Hepatic stellate cell (primary cell): ENCODE data around the gene OXCT2.
A peak's percentile ranks its signal among the peaks of the same experiment; 100 is the strongest.
"Not testable (repeated sequence)": the region's sequence is repeated elsewhere in the genome, so short reads cannot be mapped to it uniquely, and the experiment has no call there.

ENCODE experiments used
- DNase-seq: peaks from one replicate; pipeline ENCODE4 v3.0.0; 2011; ENCODE audit warnings: low spot score

OXCT2 gene

DNA sequence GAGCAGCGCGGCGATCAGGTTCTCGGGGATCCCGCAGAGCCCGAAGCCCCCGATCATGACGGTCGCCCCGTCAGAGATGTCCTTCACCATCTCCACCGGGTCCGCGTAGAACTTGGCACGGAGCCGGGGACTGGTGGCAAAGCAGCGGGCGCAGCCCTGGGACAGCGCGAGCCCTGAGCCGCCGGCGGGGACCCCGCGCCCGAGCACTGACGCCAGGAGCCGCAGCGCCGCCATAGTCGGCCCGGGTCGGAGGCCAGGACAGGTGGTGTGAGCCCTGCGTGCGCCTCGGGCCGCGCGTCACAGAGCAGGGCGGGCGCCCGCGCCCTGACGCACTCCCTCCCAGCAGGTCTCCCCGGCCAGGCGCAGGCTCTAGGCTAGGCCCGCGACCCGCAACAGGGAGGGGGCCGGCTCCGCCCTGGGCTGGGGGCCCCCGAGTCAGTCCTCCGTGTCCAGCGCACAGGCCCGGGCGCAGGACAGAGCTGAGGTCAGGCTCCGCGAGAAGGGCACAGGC, at the start of gene OXCT2:
TSS of gene OXCT2 (minus strand) at position 327 of the 511 bp plus-strand sequence. CDS start at position 234, 93 bp downstream.
- DNase-seq = not testable (repeated sequence)

DNA sequence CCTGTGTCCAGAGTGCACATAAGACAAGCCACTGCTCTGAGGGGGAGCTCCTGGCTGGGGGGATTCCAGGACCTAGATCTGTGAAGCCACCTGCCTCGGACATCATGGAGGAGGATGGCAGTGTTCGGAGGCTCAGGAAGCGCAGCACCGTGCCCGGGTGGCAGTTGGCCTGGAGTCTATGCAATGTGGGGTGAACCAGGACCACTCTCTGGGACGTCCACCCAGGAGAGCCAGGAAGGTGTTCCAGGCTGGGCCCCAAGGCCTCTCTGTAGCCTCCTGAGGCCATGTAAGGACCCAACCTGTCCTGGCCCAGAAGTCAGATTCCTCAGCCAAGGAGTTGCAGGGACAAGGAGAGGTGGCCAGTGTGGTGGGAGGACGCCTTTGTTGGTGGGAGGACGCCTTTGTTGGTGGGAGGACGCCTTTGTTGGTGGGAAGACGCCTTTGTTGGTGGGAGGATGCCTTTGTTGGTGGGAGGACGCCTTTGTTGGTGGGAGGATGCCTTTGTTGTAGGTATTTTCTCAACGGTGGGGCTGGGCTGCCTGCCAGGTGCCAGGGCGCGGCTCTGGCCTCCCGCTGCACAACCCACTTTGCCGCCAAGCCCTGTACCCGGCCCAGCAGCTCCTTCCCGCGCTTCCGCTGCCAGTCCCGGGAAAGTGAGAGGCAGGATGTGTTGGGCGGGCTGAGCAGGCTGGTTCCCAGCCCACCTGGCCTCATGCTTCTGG, 48.1 kb upstream of the OXCT2 start:
- DNase-seq = no peak

DNA sequence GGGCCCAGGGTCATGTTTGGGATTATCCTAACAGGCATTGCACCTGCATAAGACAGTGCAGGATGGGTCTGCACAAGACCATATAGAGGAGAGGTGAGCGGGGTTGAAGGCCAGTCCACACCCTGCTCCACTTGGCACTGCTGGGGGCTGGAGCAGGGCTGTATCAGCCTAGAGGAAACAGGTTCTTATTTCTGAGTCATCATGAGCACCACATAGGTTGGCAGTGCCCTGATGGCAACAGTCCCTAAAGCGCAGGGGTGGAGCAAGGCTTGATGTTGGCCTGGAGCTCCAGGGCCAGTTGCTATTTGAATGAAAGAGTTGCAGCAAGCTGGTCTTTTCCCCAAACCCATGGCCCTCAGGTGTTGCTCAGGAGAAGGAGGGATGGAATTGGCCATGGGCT, 47.3 kb upstream of the OXCT2 start:
- DNase-seq = no peak

DNA sequence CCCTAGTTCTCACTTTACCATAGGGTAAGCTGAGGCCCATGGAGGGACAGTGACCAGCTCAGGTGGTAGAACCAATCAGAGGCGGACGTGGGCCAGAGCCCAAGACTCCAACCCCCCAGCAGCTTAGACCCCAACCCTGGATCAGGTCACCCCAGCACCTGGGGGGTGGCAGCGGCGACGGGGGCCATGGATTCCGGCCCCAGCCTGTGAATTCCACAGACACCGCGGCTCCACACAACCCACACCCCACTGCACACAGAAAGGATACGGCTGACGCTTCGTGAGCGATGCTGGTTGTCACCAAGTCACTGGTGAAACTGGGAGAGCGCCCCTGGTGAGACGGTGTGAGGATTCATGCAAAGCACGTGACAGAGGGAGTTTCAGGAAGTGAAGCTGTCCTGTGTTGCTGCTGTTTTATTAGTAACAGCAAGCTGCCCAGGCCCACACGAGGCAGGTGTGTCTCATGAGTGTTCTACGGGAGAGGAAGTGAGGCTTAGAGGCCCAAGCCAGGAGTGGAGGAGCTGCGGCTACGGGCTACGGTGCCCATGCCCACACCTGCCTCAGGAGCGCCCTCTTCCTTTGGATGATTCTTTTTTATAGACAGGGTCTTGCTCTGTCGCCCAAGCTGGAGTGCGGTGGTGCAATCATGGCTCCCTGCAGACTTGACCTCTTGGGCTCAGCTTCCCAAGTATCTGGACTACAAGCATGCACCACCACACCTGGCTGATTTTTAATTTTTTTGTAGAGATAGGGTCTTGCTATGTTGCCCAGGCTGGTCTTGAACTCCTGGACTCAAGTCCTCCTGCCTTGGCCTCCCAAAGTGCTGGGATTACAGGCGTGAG, 46.2 kb upstream of the OXCT2 start:
- DNase-seq = not testable (repeated sequence)

DNA sequence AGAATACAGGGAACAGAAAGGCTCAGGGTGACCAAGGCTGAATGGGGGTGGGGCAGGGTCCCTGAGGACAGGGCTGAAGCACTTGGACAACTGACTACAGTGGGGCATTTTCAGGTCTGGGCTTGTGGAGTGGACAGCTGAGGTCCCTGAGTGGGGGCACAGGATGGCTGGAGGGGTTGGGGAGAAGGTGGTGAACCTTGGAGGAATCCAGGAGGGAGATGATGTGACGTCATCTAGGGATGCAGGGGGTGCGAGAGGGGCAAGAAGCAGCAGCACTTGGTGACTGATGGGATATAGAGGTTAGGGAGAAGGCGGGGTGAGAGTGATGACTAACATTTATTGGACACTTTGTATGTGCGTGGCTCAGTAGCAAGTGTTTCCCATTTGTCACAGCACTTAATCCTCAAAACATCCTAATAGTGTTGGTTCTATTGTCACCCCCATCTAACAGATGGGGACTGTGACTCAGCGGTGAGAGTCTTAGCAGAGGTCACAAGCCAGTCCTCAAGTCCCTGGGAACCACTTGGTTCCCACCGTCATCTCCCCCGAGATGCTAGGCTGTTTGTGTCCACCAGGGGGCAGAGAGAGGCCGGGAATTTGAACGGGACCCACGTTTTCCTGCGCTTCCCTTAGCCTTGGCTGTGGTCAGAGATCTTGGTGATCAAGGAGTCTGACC, 45.4 kb upstream of the OXCT2 start:
- DNase-seq = peak; percentile 87

DNA sequence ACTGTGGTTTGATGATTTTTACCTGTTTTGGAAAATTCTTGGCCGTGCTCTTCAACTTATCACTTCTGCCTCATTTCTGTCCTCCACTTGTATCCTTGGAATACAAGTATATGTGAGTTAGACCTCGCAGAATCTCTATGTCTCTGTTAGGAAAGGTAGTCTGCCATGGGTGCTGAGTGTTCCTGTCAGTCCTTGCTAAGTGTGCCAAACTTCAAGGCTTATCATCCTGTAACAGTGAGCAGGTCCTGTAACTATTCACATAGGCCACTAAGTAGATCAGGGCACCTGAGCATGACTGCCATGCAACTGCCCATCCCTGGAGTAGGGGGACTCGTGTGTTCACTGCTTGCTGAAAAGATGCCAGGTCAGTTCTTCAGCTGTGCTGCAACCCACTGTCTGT, 41.8 kb upstream of the OXCT2 start:
- no peak for DNase-seq

DNA sequence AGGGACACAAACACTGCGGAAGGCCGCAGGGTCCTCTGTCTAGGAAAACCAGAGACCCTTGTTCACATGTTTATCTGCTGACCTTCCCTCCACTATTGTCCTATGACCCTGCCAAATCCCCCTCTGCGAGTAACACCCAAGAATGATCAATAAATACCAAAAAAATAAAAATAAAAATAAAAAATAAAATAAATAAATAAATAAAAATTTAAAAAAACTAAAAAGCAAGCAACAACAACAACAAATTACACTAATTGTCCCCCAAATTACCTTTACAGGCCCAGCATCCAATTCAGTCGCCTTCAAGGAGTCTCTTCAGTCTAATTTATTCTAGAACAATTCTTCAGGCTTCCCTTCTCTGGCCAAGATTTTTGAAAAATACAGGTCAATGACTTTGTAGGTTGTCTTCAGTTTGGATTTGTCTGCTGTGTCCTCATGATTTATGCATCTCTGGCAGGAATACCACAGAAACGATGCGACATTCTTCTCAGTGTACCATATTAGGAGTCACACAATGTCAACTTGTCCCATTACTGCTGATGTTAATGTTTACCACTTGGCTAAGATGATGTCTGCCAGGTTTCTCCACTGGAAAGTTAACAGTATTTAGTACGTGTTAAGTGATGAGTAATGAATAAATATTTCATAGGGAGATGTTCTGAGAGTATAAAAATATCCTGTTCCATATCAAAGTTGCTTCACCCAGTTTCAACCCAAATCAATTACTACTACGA, 37.8 kb upstream of the OXCT2 start:
- DNase-seq = no peak

DNA sequence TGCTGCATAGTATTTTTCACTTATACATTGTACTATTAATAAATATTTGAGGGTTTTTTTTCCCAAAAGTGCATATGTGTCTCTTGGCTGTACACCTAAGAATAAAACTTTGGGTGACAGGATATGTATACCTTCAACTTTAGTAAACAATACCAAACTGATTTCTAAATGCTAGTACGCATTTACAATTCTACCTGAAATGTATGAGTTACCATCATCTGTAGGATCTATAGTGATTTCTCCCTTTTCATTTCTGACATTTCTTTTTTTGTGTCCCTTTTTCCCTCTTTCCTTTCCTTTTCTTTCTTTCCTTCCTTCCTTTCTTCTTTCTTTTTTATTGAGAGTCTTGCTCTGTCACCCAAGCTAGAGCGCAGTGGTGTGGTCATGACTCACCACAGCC, 34.2 kb upstream of the OXCT2 start:
- no peak for DNase-seq

DNA sequence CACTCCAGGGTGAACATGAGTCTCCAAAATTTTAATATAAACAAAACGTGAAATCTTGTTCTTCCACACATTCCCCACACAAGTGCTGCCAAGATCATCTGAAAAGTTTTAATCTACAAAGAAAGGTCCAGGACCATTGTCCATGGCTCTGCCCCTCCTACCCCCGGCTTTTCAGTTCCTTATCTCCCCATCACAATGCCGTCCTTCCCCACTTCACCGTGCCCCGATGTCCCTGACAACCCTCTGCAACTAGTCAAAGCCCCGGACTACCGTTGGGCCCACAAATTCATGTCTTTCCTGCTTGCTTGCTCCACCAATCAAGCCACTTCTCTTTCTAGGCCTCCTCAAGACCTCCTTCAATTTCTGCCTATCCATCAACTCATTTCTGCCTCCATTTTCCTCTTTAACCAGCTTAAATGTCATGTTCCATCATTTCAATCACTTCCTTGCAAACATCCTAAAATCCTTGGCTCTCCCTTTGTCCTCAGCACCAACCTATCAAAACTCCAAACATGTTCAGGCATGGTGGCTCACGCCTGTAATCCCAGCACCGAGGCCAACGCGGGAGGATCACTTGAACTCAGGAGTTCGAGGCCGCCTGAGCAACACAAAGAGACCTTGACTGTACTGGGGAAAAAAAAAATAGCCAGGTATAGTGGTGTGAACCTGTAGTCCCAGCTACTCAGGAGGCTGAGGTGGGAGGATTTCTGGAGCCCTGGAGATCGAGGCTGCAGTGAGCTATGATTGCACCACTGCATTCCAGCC, 31.5 kb upstream of the OXCT2 start:
- no peak for DNase-seq

DNA sequence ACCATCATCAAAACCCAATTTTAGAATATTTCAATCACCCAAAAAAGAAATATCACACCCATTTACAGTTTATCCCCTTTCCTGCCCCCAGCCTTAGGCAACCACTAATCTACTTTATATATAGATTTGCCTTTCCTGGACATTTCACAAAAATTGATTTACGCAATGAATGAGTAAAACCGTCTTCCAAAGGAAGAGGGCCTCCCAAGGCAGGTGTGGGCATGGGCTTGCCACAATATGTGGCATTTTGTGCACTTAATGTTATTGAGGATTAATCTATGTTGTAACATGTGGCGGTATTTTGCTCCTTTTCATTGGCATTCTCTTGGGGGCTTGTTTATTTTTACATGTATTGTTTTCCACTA, 29.3 kb upstream of the OXCT2 start:
- no peak for DNase-seq

DNA sequence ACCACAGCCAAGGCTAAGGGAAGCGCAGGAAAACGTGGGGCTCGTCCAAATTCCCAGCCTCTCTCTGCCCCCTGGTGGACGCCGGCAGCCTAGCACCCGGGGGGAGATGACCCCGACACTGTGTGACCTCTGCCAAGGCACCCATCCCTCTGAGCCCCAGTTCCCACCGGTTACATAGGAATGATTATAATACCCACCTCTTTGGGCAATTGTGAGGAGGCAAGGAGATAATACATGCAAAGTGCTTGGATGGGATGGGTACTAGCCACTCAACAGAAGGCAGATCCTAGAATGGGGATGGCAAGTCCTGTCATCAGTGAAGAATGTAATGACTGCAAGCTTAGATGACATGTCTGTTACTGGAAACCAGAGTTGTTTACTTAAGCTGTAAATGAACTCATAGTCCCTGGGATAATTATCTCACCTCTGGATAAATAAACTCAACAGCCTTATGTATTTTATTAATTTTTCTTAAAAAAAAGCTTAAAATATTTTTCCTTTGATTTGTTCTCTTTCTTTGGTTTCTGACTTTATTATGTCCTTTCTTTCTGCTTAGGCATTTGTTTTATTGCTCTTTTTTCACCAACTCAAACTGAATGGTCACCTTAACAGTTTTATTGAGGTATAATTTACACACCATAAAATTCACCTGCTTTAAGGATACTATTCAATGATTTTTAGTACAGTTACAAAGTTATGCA, 28.8 kb upstream of the OXCT2 start:
- peak; percentile 91 for DNase-seq

DNA sequence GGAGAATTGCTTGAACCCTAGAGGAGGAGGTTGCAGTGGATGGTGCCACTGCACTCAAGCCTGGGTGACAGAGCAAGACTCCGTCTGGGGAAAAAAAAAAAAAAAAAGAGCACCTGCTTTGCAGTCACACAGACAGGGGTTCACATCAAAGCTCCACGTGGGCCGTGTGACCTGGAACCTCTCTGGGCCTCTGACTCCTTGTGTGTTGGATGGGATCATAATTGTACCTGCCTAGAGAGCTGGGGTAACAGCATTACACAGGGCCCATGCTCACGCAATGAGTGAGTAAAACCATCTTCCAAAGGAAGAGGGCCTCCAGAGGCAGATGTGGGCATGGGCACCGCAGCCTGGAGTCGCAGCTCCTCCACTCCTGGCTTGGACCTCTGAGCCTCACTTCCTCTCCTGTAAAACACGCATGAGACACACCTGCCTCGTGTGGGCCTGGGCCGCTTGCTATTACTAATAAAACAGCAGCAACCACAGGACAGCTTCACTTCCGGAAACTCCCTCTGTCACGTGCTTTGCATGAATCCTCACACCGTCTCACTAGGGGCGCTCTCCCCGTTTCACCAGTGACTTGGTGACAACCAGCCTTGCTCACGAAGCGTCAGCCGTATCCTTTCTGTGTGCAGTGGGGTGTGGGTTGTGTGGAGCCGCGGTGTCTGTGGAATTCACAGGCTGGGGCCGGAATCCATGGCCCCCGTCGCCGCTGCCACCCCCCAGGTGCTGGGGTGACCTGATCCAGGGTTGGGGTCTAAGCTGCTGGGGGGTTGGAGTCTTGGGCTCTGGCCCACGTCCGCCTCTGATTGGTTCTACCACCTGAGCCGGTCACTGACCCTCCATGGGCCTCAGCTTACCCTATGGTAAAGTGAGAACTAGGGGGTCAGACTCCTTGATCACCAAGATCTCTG, 28.0 kb upstream of the OXCT2 start:
- peak; percentile 43 for DNase-seq

DNA sequence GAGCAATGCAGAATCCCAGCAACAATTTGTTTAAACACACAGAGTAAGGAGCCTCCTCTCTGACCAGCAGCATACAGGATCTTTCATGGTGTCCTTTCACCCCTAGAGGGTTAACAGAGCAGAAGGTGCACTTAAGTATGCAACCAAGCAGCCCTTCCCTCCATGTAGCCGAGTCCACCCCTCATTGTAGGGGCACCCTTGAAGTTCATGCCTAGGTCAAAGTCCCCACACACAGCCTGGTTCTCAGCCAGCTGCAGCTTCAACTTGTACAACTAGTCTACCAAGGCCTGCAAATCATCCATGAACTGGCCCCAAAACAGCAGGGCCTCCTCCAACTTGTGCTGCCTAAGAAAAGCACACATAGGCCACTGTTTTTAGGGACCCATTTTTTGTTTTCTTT, 24.5 kb upstream of the OXCT2 start:
- DNase-seq = no peak

DNA sequence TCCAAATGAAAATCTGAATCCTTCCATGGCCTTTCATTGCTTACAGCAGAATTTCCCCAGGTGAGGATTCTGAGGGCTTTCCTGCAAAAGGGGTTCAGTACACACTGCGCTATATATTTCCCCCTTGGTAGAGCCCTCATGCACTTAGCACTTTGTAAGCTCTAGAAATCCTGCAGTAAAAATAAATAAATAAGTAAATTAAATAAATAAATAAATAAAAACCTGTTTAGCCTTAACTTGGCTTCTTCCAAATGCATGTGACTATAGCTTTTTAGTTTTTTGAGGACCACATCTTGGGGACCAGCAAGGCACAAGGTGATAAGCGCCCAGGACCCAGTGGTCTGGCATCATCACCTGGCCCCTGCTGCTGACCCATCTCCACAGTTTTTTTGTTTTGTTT, 20.7 kb upstream of the OXCT2 start:
- no peak for DNase-seq

DNA sequence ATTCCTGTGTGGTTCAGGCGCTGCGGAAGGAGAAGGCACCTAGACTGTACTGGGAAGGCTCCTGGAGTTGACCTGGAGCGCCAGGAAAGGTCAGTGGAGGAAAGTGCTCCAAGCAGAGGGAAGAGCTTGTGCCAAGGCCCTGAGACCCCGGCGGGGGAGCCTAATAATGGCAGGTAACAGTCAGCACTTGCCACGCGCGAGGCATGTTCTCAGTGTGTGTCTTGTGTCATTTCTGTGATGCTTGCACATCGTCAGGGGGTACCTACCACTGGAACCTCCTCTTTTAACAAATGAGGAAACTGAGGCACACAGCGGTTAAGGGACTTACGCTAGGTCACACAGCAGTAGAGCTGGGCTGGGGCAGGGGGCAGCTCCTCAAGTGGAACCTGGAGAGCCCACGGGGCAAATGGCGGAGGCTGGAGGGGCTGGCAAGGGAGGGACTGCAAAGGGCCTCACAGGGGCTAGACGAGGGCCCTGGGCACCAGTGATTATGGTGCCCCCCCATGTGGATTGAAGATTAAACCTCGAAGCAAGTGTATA, 18.5 kb upstream of the OXCT2 start:
- DNase-seq = no peak

DNA sequence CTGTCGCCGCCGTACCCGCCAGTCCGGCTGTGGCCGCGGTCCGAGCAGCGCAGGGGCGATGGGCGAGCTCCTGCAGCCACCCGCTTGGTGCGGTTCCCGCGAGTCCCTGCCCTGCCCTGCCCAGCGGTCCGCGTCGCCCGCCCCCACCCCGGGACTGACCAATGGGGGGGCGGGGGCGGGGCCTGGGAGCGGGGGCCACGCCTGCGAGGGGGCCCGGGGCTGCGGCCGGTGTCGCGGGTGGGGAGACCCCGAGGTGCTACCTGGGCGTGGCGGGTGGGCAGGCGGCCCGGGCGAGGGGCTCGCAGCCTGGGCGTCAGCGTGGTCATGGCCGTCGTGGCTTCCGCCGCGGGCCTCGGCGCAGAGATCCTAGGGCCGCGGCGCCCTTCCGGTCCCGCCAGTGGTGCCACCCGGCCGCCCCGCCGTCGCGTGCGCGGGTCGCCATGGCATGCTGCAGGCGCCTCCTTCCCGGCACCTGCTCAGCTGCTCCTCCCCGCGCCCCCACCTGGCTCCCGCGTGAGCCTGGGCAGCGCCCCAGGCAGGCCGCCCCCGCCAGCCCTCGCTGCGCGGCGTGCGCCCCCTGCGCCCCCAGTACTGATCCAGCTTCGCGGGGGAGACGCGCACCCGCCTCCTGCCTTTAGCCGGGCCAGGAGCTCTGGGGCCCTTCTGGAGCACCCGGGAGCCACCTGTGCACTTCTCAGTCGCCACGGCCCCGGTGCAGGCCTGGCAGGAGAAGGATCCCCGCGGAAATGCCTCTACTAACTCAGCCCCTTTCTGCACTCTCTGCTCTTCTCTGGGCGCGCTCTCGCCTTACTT, 17.8 kb upstream of the OXCT2 start, which contains the start of gene BMP8B:
TSS of gene BMP8B (minus strand) at position 108 of the 813 bp plus-strand sequence. CDS start 380 bp downstream, outside the sequence.
- peak; percentile 47 for DNase-seq

DNA sequence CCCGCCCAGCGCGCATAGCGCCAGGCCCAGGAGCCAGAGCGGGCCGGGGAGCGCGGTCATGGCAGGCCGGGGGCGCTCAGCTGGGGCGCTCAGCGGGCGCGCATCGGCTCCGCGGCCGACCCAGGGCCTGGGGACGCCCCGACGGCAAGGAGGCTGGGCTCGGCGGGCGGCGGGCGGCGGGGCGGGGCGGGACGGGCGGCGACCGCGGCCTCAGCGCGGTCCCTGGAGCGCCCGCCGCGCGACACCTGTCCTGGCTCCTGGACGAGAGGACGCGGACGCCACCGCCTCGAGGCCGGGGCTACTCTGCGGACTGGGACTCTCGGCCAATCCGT, 17.2 kb upstream of the OXCT2 start:
- no peak for DNase-seq

DNA sequence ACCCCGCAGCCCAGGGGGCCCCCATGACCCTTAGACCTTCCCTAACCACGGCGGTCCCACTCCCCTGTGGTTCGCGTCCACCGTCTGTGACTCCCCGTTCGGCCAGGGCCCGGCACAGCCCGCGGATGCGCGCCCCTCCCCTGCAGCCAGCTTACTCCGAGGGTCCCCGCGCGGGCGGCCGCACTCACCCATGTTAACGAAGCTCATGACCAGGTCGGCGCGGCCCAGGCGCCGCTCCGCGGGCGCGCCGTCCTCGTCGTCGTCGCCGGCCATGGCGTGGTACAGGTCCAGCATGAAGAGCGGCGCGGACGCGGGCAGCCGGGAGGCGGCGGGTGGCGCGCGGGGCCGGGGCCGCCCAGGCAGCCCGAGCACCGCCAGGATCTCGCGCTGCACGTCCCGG, 16.8 kb upstream of the OXCT2 start:
- DNase-seq = not testable (repeated sequence)
